Posterior vena cava (tissue), 2 donors: ENCODE data around the gene OR2AT4. TPM values are rescaled to one million over a fixed set of nuclear protein-coding genes. Genes with fewer than 3 reads are reported as not detected.
"Not testable (repeated sequence)": the region's sequence is repeated elsewhere in the genome, so short reads cannot be mapped to it uniquely, and the experiment has no call there.

ENCODE experiments used
- DNase-seq: peaks from one replicate; pipeline ENCODE4 v3.0.0-alpha.2; 2020; ENCODE audit warnings: low spot score
- intact Hi-C, 2 donors: fragments of 100-400 bp; cut with DNase I; formaldehyde crosslinking; loops; one replicate each; pipeline versions ENCODE4 v1.14.1 to v1.14.2; 2022 to 2023
- total RNA-seq, 2 donors: library from RNA; stranded (reverse); fragmentation: NEBNext Ultra II Directional; extraction: Animal tissue kit (Norgen Biotek cat#: 25700); gene quantifications; one replicate each; pipeline ENCODE4 v1.2.1, GENCODE V29; 2021
- donor health status: DM: yes; HTN: yes; CAD: no.
- donor health status: DM: yes; HTN: yes; CAD: no.

Gene OR2AT4
- total RNA-seq, 2 donors from 2014 or later: not detected

- intact Hi-C loops: no loop called here
- no peak for DNase-seq
Measured at GRCh38 chr11:75076671-75077070, 20.0 kb downstream of the OR2AT4 start.

DNA sequence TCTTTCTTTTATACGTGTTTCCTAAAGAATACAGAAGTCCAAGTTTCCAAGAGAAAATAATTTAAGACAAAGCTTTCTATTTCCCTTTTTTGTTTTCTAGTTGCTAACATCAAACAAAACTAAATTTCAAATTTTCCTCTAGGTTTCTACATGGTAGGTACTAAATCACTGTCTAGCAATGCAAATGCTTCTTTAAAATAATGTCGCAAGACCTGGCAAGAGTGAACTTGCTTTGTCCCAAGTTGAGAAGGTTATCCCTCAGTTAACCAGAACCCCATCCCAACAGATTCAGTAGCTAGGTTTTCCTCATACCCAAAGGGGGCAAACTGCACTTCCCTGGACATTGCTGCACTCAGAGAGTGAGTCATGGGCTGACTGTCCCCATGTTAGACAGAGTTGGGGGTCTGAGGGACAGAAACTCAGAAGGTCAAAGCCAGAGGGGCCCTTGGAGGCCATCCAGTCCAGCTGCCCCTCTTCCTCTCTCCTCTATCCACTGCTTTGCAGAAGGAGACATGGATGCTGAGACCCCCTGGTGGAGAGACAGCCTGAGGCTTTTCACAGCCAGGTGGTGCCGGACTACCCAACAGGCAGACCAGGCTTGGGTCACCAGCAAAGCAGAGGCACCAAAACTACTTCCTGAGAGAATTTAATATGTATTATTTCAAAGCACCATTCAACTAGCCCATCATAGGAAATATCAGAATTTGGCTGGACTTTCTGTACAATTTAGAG is 23.1 kb downstream of the OR2AT4 start:
- no peak for DNase-seq
- intact Hi-C loops: no loop called here

DNA sequence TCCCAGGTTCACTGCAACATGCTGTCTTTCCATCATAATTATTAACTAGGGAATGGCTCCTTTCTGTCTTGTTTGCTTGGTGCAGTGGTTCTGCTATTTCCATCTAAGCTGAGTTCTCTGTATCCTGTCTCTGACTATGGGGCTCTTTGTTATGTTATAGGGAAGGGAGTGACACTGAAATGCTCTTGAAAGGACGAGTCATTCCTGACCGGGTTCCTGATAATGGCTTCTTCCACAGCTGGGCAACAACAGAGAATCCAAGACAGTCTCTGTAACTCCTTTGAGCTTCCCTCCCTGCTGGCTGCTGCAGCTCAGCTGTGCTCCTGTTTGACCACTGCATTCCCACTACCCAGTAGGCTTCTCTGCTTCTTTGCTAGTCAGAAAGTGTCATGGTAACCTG is 24.1 kb downstream of the OR2AT4 start:
- intact Hi-C loops: no loop called here

GRCh38 chr11:75069473-75069872 is 27.2 kb downstream of the OR2AT4 start:
- intact Hi-C loops: loop anchor here in 1 of 2 donors (2.0 kb wide), 1 partner anchor 57 kb away; no protein-coding TSS in a partner anchor
- DNase-seq: no peak

More for the DNA sequence above, 24.1 kb downstream of the OR2AT4 start:
- DNase-seq: no peak

DNA sequence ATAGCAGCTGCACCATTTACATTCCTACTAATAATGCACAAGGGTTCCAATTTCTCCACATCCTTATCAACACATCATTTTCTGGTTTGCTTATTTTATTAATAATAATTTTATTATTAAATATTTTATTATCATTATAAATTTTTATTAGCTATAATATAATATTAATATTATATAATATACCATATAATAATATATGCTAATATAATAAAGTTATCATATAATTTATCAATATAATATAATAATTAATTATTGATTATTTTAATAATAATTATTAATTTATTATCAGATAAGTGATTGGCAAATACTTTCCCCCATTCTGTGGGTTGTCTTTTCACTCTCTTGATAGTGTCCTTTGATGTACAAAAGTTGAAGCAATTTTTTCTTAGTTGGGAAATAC is 27.7 kb downstream of the OR2AT4 start:
- intact Hi-C loops: loop anchor here in 1 of 2 donors (2.0 kb wide), 1 partner anchor 56 kb away; no protein-coding TSS in a partner anchor
- DNase-seq: no peak

DNA sequence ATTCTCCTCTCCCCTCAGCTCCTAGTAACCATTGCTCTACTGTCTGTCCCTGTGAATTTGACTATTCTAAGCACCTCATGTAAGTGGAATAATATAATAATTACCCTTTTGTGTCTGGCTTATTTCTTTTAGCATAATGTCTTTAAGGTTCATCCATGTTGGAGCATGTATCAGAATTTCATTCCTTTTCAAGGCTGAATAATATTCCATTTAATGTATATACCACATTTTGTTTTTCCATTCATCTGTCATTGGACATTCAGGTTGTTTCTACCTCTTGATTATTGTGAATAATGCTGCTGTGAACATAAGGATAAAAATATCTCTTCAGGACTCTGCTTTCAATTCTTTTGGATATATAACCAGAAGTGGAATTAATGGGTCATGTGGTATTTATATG is 28.1 kb downstream of the OR2AT4 start:
- no peak for DNase-seq
- intact Hi-C loops: loop anchor here in 1 of 2 donors (2.0 kb wide), 1 partner anchor 56 kb away; no protein-coding TSS in a partner anchor

DNA sequence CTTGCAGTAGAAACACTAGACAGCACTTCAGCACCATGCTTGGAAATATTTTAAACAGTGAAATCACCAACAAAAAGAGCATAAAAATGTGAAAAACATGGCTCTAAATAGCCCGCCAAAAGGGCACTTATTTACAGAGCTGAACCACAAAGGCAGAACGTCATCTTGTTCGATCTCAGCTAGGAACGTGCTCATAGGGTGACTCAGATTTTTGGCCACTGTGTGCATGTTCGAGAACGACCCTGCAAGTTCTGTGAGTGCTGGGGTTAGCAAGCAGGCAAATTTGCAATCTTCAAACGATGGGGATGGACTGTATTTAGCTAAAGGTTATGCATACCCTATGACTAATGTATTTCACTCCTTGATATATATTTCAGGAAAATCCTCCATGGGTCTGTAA is 30.6 kb downstream of the OR2AT4 start:
- intact Hi-C loops: no loop called here

DNA sequence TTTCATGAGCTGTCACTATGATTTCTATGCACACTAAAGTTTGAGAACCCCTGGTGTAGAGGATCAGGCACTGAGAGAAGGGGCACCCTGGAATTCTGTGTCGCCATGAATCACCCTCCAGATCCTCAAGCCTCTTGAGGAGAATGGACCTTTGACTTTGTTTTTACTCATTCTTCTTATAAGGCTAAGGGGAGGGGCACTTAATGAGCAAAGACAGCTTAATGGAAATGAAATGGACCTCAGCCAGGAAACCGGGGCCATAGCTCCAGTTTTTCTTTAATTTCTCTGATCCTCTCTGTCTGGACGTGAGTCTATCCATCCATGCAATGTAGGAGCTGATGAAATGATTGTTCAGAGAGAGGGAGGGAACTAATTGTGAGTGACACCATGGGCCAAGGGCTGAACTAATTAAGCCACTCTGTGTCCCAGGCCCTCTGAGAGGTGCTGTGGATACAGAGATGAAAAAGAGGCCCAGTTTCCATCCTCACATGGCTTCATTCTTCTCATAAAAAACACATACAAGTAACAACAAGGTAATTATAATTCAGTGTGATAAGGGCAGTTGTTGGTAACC is 32.8 kb downstream of the OR2AT4 start:
- DNase-seq: no peak
- intact Hi-C loops: no loop called here

More for the DNA sequence above, 30.6 kb downstream of the OR2AT4 start:
- DNase-seq: no peak

GRCh38 chr11:75059299-75059698 is 37.4 kb downstream of the OR2AT4 start:
- DNase-seq: no peak
- intact Hi-C loops: no loop called here

DNA sequence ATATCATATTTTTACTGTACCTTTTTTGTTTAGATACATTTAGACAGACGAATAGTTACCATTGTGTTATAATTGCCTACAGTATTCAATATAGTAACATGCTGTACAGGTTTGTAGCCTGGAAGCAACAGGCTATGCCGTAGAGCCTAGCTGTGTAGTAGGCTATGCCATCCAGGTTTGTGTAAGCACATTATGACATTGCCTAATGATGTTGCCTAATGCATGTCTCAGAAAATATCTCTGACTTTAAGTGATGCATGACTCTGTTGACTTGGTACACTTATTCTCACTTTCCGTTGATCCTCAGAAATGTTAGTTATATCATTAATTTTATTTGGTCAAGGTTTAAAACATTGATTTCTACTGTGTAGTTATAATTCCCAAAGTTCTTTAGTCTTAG is 39.9 kb downstream of the OR2AT4 start:
- no peak for DNase-seq
- intact Hi-C loops: no loop called here

GRCh38 chr11:75055511-75055910 is 41.2 kb downstream of the OR2AT4 start:
- intact Hi-C loops: no loop called here

GRCh38 chr11:75052457-75052856 is 44.2 kb downstream of the OR2AT4 start:
- DNase-seq: no peak
- intact Hi-C loops: no loop called here

More at GRCh38 chr11:75055511-75055910, 41.2 kb downstream of the OR2AT4 start:
- no peak for DNase-seq

GRCh38 chr11:75051043-75051442 is 45.6 kb downstream of the OR2AT4 start:
- DNase-seq: no peak
- intact Hi-C loops: no loop called here

- DNase-seq: no peak
- intact Hi-C loops: no loop called here
Measured at GRCh38 chr11:75050516-75050915, 46.2 kb downstream of the OR2AT4 start.

DNA sequence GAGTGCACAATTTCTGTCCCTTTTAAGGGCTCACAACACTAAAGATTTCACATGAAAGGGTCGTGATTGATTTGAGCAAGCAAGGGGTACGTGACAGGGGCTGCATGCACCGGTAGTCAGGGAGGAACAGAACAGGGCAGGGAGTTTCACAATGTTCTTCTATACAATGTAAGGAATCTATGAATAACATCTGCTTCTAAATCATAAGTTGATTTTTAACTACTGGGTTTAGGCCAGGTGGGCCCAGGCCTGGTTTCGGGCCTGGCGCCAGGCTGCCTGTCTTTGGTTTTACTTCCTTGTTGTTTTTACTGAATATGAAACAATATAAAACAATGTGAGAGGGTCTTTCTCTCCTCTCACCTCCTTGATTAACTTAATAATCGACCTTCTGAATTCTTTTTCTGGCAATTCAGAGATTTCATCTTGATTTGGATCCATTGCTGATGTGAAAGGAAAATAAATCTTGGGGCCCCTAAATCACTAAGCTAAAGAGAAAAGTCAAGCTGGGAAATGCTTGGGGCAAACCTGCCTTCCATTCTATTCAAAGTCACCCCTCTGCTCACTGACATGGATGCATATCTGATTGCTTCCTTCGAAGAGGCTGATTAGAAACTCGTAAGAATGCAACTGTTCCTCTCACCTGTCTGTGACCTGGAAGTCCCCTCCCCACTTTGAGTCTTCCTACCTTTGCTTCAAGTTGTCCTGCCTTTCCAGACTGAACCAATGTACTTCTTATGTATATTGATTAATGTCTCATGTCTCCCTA is 47.0 kb downstream of the OR2AT4 start:
- DNase-seq, intact Hi-C loops: not testable (repeated sequence)

- intact Hi-C loops: no loop called here
- no peak for DNase-seq
Measured at GRCh38 chr11:75047191-75047590, 49.5 kb downstream of the OR2AT4 start.

DNA sequence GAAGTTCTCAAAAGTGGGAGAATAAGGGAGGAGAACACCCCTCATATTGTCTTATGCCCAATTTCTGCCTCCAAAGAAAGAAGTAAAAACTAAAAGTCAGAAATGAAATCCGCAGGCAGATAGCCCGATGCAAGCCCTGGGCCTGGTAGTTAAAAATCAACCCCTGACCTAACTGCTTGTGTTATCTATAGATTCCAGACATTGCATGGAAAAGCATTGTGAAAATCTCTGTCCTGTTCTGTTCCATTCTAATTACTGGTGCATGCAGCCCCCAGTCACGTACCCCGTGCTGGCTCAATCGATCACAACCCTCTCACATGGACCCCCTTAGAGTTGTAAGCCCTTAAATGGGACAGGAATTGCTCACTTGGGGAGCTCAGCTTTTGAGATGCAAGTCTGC is 50.0 kb downstream of the OR2AT4 start:
- DNase-seq, intact Hi-C loops: not testable (repeated sequence)

DNA sequence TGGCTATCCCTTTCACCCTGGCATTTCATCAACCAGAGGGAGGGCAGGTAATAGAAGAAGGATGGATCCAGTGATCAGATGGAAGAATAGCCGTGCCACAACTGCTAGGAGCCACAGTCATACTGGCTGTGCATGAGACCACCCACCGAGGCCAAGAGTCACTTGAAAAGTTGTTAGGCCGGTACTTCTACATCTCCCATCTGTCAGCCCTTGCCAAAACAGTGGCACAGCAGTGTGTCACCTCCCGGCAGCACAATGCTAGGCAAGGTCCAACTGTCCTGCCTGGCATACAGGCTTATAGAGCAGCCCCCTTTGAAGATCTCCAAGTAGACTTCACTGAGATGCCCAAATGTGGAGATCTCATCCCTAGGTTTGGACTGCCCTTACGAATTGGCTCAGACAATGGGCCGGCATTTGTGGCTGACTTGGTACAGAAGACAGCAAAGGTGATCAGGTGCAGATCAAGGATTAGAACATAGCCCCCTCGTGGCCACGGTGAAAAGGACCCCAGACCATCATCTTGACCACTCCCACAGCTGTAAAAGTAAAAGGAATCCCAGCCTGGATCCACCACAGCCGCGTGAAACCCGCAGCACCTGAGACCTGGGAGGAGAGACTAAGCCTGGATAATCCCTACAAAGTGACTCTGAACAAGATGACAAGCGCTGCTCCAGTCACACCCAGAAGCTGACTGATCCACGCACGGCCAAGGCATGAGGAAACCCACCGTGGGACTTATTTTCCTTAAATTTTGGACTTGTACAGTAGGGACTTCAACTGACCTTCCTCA is 52.1 kb downstream of the OR2AT4 start:
- intact Hi-C loops, DNase-seq: not testable (repeated sequence)

DNA sequence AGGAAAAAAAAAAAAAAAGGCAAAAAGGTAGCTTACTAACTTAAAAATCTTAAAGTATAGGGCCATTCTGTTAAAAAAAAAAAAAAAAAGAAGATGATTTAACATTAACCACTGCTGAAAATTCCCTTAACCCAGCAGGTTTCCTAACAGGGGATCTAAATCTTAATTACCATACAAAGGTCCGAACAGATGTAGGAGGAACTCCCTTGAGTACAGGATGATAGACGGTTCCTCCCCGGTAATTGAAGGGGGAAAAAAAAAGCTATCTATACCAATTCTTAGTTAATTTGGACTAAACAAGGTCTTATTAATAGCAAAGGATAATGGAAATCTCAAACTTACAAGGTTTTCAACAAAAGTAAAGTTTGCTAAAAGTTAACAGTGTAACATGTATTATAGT is 54.9 kb downstream of the OR2AT4 start:
- intact Hi-C loops, DNase-seq: not testable (repeated sequence)
